Ramos (cell line): ENCODE data around the gene COL17A1.

Experiments
- in situ Hi-C: fragments of 300-500 bp; cut with MboI; formaldehyde crosslinking; loops from one replicate; pipeline ENCODE4 v1.14.3; 2022; ENCODE audit warnings: low sequenced_read_pairs; ENCODE audit not compliant: unreplicated experiment

The COL17A1 gene

DNA sequence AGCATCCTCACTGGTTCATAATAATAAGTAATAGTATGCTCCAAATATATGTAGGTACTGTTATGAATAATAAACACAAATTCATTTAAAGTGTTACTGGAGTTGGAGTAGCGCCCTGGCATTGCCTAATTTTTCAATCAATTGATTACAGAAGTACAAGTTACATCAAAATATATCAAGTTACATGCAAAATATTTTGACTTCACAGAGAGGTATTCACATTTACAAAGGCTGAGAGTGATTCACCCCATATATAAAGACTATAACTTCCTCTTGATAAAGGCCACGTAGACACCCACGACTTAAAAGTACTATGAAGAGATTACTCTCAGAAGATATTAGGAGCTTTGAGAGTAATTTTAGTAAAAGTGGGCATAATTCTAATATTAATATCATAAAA is 13.6 kb upstream of the COL17A1 start:
- in situ Hi-C loops, result no loop called here

- in situ Hi-C loops, result no loop called here
These were observed 12.8 kb upstream of the COL17A1 start for GRCh38 chr10:104098358-104098925.

DNA sequence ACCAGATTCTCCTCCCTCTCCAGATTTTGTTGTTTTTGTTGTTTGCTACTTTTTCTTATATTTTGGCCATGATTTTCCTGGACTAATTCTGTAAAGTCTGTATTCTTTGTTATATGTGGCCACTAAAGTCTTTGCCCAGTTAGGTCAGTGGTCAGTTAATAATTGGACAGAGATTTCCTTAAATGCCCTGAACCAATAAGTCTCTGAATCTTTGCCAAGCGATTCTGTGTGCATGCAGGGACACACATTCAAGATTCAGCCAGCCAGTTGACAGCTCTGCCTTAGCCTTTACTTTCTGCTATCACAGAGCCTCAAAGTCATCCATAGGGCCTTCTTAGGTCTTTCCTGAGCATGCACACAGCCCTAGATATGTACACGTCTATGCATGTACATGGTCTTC is 11.0 kb upstream of the COL17A1 start:
- in situ Hi-C loops, result no loop called here

- in situ Hi-C loops, result no loop called here
These were observed 7.1 kb upstream of the COL17A1 start for GRCh38 chr10:104092749-104093148.

DNA sequence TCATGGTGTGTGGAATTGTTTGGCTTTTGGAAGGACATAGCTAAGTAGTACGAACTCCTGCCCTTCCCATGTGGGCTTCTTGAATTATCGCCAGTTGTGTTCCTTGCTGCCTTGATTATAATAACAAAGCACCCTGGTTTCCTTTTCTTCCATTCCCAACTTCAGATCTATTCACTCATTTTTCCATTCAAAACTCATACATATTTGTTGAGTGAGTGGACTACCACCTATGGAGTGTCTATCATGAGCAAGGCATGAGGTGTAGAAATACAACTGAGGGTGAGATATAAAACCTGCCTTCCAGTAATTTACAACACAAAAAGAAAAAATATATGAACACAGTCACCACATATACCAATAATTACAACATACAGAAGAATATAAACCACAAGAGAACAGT is 4.9 kb upstream of the COL17A1 start:
- in situ Hi-C loops, result no loop called here

DNA sequence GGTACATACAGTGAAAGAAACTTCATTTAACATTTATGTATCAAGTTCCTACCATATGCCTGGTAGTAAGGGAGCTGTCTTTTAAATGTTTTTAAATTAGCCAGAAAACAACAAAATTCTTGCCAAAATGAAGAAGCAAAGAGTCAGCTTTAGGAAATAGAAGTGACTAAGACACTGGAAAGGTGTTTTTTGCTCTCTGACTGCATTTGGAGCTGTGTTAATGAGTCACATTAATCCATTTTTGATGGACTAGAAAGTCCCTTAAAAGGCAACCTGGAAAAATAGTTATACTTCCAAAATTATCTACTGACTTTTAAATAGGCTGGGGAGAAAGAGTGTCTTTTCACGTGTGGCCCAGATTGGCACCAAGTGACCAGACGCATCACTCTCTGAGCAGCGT is 3.9 kb upstream of the COL17A1 start:
- in situ Hi-C loops, result no loop called here

DNA sequence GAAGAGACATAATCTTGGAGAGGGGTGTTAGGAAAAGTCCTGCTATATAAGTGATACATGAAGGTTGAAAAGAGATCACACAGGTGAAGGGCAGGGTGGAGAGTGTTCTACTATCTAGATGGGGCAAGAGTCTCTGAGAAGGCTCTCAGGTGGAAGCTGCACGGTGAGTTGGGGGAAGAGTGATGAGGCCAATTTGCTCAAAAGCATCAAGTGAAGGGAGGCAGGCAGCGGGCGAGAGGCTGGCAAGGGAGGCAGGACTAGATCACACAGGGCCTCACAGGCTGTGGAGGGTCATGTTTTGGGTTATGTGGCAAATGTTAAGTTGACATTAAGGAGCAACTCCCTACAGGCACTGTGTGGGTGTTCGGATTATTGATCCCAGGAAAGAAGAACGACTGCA is 2.6 kb upstream of the COL17A1 start:
- in situ Hi-C loops, result no loop called here

DNA sequence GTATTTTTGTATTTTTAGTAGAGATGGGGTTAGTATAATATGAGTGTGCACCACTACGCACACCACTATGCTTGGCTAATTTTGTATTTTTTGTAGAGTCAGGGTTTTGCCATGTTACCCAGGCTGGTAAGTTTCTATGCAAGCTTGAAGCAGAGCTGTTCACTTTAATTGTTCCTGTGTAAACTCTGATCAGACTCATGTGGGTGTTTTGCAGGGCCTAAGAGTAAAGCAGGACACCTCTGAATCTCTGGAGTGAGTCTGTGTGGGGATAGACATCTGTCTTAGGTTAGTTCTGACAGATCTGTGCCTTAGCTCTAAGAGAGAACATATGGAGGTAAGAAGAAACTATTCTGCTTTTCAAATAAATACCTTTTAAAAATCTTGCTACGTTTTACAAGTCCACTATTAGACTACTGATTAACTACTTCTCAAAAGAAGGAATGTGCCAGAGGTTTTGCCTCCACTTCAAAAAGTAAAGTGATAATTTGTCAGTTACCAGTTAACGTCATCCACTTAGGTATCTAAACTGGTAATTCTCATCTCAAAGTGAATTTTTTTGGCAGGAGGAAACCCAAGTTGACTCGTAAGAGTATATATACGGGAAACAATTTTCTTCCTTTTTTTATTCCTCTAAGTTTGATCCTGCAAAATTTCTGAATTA is 1.1 kb downstream of the COL17A1 start:
- in situ Hi-C loops, result no loop called here

GRCh38 chr10:104081998-104082397 is 3.7 kb downstream of the COL17A1 start:
- in situ Hi-C loops, result no loop called here

DNA sequence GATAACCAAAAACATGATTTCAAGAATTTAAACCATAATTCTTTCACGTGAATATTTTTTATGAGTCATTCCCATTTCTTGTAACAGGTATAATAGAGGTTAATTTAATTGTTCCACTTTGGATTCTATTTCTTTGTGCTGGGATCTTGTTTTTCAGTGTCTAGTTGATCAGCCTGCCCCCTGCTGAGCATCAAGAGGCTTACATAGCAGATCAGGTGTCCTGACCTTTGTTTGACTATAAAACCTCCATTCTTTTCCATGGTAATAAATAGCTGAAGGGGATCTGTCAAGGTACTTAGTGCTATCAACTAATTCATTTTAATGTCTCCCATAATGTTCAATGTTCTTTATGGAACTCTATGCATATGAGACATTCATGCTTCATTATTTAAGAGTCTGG is 4.9 kb downstream of the COL17A1 start:
- in situ Hi-C loops, result no loop called here

DNA sequence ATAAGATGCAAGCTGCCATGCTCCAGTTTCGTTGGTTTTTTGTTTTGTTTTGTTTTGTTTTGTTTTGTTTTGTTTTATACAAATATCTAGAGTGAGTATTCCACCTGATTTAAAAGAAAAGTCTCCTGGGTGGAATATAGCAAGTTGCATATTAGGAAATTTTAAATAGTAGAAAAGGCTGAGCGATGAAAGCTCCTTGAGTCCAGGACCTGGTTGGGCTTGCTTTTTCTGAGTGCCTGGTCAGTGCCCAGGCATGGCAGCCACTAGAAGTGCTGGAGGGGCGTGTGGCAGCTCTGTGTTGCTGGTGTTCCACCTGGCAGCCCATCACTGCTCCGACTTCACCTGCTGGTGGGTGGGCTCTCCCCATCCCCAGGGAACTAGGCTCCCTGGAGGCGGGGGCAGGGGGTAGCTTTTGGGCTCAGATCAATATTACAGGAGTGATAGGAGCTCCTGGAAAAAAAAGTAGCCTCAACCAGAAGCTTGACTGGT is 8.0 kb downstream of the COL17A1 start:
- in situ Hi-C loops, result no loop called here

DNA sequence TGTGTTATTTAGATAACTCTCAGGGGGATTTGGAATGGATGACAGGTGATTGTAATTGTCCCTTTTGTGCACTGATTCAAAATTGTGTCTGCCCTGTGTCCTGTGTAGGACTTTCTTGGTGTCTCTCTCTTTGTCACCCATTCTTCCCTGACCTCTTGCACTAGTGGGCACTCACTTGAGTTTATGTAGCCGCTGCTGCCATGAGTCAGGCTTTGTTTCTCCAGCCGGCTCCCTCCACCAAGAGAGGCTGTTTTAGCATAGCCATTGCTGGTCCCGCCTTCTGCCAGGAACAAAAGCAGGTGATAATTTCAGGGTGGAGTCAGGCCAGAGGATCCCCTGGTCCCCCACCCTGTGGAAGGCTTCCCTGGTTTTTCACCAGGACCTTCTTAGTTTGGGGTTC is 8.4 kb downstream of the COL17A1 start:
- in situ Hi-C loops, result no loop called here

DNA sequence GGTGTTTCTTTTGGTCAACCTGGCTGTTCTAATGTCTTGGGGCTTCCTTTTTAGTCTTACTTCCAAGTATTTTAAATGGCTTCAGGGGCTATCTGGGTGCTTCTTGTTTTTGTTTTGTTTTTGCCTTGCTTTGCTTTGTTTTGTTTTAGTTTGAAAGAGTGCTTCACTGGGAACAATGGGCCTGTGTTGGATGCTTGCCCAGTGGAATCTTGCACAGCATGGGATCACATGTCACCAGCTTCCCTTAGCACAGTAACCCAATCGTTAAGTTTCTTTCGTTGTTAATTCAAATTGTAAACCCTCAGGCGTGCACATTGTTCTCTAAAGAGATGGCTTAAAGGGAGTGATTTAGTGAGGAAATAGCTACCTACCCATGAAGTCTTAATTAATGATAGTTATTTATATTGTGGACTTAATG is 8.9 kb downstream of the COL17A1 start:
- in situ Hi-C loops, result no loop called here

- in situ Hi-C loops, result no loop called here
These were observed 11.2 kb downstream of the COL17A1 start for GRCh38 chr10:104074505-104074904.

DNA sequence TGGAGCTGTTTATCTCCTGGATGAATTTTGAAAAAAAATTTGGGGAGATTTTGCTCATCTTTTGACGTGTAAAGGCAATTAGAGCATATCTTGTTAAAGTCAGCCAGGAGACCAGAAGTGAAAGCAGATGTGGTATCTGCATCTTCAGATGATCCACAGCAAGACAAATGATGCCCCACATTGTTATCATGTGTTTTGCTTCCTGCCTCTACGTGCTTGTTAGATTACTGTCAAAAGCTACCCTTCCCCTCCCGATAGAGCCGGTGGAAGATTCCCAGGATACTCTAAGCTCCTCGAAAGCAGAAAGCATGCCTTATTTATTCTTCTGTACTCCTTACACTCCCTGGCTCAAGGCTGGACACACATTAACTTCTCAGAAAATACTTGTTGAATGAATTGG is 12.9 kb downstream of the COL17A1 start:
- in situ Hi-C loops, result no loop called here

- in situ Hi-C loops, result no loop called here
These were observed 16.1 kb downstream of the COL17A1 start for GRCh38 chr10:104069613-104070012.

DNA sequence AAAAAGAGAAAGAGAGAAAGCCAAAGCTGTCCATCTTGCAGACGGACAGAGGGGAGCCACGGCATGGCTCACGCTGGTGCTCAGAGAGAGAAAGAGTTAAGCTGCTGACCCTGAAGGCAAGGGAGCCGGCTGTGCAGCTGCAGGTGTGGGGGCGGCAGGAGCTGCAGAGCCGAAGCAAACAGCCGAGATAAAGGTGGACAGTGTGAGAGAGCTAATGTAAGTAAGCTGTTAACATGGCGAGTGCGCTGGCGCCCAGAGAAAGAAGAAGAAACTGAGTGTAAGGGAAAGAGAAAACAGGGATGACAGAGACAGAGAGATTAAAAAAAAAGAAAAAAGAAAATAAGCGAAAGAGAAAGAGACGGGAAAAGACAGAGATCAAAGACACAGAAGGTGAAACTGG is 18.2 kb downstream of the COL17A1 start:
- in situ Hi-C loops, result no loop called here

DNA sequence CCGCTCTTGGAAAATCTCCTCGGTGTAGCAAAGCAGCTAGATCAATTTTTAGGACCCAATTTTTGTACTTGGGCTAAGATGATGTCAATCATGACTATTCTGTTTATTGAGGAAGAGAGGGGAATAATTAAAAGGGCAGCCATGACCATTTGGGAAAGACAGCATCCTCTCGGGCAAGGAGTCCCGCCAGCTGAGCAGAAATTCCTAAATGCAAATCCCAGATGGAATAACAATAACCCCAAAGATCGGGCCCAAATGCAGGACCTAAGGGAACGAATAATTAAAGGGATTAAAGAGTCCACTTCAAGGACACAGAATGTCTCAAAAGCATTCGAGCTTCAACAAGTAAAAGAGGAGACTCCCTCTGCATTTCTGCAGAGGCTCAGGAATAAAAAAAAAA is 18.7 kb downstream of the COL17A1 start:
- in situ Hi-C loops, result no loop called here

GRCh38 chr10:104065748-104066147 is 19.9 kb downstream of the COL17A1 start:
- in situ Hi-C loops, result no loop called here

GRCh38 chr10:104061196-104061595 is 24.5 kb downstream of the COL17A1 start:
- in situ Hi-C loops, result no loop called here

DNA sequence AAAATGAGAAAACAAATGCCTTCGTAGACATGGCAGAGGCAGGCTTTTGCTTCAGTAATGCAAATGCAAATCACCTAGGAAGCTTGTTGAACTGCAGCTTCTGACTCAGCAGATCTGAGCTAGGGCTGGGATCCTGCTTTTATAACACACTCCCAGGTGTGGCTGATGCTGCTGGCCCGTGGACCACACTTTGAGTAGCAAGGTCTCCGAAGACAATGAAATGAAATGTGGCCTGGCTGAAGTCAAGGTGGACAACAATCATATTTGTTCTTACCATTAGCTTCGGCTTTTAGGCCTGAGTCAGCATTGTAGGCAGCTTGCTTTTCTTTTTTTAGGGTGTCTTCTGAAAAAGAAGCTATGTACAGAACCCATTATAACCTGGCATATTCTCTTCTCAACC is 26.3 kb downstream of the COL17A1 start:
- in situ Hi-C loops, result no loop called here

DNA sequence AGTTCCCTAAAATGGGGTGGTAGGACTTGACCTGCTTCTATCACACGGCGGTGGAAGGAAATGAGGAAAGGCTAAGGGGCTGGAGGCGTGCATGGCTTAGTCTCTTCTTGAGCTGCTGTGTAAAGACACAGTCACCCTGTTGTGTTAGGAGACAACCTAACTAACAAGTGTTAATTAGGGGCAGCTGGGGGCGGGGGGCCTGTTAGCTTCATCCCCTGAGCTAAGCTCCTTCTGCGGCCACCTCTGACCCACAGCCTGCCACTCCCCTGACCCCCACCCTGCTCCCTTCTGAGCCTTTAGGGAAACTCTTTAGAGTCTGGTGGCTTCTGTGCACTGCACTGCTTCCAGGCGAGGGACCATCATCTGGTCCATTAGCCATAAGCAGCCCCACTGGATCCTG is 28.0 kb downstream of the COL17A1 start:
- in situ Hi-C loops, result no loop called here
